Right lung (tissue), 10 donors: Measurements from ENCODE around the gene NPAS1. TPM values are rescaled to one million over a fixed set of nuclear protein-coding genes. Genes with fewer than 3 reads are reported as not detected.

Experiments used
- DNase-seq, 2 donors: peaks; one replicate each; pipeline ENCODE4 v3.0.0-alpha.2; 2013
- long read RNA-seq, 8 donors: transcript quantifications; one replicate each; lab custom pipeline, GENCODE V29; 2026
- polyA plus RNA-seq, 5 donors: library from polyadenylated mRNA; unstranded; fragments of 120-200 nt; gene quantifications; one replicate each; pipeline versions ENCODE4 v1.2.1 to v1.2.3, GENCODE V29; 2013; ENCODE audit warnings: inconsistent platforms in 1 of 5, low replicate concordance in 1 of 5; ENCODE audit not compliant: insufficient read length in 5 of 5, insufficient read depth in 1 of 5

The NPAS1 gene, protein sequence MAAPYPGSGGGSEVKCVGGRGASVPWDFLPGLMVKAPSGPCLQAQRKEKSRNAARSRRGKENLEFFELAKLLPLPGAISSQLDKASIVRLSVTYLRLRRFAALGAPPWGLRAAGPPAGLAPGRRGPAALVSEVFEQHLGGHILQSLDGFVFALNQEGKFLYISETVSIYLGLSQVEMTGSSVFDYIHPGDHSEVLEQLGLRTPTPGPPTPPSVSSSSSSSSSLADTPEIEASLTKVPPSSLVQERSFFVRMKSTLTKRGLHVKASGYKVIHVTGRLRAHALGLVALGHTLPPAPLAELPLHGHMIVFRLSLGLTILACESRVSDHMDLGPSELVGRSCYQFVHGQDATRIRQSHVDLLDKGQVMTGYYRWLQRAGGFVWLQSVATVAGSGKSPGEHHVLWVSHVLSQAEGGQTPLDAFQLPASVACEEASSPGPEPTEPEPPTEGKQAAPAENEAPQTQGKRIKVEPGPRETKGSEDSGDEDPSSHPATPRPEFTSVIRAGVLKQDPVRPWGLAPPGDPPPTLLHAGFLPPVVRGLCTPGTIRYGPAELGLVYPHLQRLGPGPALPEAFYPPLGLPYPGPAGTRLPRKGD
- polyA plus RNA-seq, result 1 to 10 TPM in 4 of 5 donors, under 1 TPM in 1; 0.70 to 1.9 (median 1.5) TPM
- long read RNA-seq, donor 1, partial matches to known transcripts, result 9 of 163 reads
- long read RNA-seq, donor 1, other reads (novel, unspliced or antisense), result 154 of 163 reads
- long read RNA-seq, donor 2, result 0 reads
- long read RNA-seq, donor 3, partial matches to known transcripts, result 105 of 105 reads
- long read RNA-seq, donor 3, other reads (novel, unspliced or antisense), result 0 of 105 reads
- long read RNA-seq, donor 4, result 0 reads
- long read RNA-seq, donor 5, result 0 reads
- long read RNA-seq, donor 6, partial matches to known transcripts, result 83 of 83 reads
- long read RNA-seq, donor 6, other reads (novel, unspliced or antisense), result 0 of 83 reads
- long read RNA-seq, donor 7, partial matches to known transcripts, result 173 of 178 reads
- long read RNA-seq, donor 7, other reads (novel, unspliced or antisense), result 5 of 178 reads
- long read RNA-seq, donor 8, result 0 reads

DNA sequence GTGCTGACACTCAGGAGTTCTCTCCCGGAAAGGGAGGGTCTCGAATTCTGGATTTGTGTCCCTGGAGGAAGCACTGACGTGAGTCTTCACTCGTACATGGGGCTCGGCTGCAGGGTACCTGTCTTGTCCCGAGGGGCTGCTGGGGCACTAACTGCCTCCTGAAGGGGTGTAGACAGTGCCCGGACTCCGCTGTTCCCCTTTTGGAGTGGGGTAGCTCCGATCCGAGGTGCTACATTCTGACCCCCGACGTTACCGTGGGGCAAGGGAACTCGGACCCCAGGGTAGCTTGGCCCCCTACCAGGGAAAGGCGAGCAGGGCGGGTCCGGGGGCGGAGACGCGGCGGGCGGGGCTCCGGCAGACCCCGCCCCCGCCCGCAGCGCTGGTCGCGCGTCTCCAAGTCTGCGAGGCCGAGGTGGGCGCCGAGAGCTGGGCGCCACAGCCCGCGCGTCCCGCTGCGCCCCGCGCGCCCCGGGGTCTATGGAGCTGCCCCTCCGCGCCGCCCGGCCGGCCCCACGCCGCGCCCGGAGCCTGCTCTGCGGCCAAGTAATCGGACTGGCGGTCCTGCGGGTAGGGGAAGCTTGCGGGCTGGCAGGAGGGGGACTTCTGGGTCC, at the start of gene NPAS1:
TSS of gene NPAS1 (plus strand) at position 407 of the 611 bp plus-strand sequence. CDS start 1,211 bp downstream, outside the sequence.
- DNase-seq, result no peak

- DNase-seq, result no peak
These were observed 48.8 kb upstream of the NPAS1 start for GRCh38 chr19:46970815-46971214.

DNA sequence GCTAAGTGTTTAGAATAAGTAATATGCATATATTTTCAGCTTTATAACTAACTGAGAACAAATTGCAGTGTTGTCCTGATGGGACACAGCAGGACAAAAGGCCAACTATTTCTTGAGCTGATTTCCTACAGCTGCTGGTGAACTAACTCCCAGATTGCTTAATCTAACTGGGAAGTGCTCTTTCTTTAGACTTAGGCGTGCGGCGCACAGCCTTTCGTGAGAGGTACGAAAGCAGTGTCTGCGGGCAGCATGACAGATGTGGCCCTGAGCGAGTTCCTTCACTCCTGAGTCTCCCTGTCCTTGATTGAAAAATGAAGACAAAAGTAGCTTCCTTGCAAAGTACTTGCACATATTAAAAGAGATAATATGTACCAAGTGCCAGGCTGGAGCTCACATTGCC, 47.3 kb upstream of the NPAS1 start:
- peak in 1 of 2 donors; percentile 52 for DNase-seq

- DNase-seq, result no peak
These were observed 45.5 kb upstream of the NPAS1 start for GRCh38 chr19:46974181-46974580.

DNA sequence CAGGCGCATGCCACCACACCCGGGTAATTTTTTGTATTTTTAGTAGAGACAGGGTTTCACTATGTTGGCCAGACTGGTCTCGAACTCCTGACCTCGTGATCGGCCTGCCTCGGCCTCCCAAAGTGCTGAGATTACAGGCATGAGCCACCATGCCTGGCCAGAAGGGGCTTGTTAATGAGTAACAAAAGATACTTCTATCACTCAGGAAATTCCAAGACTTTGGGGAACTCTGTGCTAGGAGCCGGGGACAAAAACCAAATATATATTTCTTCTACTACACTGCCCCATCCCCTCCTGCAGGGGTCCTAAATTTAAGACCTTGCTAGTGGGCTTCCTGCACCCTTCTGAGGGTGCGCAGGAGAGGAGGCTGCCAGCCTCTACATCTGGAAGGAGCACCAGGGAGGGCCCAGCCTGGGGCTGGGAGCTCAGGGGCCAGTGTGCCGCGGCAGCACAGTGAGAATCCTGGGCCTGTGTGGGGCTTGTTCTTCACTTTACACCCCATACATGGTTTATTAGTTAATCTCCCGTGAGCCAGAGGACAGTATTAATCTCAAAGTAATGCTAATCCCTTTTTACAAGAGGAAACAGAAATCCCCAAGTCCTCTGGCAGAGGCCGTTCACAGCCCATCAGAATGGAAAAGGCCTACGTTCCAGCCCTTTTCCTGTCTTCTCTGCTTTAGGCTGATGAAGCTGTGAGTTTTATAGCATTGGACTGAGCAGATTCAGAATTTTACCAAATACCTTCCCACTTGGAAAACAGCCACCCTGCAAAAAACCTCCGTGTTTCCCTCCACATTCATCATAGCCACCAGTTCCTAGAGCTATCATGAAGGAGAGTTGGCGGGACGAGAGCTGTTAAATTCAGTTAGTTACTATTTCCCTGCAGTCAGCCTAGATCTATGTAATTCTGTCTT, 44.4 kb upstream of the NPAS1 start:
- DNase-seq, result no peak

GRCh38 chr19:46975925-46976782, 43.5 kb upstream of the NPAS1 start:
- peak; percentile 51 to 52 for DNase-seq

- DNase-seq, result no peak
These were observed 42.8 kb upstream of the NPAS1 start for GRCh38 chr19:46976845-46977320.

GRCh38 chr19:46977548-46977947, 42.1 kb upstream of the NPAS1 start:
- no peak for DNase-seq

DNA sequence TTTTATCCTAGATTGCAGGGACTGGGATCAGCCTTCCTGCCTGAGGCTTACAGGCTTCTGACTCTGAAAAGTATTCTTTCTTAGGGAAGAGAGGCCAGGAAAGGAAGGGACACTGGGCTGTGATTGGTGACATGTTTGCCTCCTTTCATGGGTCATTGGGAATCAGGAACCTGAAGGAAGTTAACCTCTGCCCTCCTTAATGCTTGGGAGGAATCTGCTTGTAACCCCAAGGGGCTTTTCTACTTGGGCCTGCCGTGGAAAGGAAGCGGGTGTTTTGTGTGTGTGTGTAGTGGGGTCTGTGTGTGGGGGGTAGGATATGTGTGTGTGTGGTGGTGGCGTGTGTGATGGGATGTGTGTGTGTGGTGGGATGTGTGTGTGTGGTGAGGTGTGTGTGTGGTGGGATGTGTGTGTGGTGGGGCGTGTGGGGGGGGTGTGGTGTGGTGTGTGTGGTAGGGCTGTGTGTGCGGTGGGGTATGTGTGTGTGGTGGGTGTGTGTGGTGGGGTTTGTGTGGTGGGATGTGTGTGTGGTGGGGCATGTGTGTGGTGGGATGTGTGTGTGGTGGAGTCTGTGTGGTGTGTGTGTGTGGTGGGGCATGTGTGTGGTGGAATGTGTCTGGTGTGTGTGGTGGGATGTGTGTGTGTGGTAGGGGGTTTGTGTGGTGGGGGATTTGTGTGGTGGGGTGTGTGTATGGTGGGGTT, 41.3 kb upstream of the NPAS1 start:
- no peak for DNase-seq

DNA sequence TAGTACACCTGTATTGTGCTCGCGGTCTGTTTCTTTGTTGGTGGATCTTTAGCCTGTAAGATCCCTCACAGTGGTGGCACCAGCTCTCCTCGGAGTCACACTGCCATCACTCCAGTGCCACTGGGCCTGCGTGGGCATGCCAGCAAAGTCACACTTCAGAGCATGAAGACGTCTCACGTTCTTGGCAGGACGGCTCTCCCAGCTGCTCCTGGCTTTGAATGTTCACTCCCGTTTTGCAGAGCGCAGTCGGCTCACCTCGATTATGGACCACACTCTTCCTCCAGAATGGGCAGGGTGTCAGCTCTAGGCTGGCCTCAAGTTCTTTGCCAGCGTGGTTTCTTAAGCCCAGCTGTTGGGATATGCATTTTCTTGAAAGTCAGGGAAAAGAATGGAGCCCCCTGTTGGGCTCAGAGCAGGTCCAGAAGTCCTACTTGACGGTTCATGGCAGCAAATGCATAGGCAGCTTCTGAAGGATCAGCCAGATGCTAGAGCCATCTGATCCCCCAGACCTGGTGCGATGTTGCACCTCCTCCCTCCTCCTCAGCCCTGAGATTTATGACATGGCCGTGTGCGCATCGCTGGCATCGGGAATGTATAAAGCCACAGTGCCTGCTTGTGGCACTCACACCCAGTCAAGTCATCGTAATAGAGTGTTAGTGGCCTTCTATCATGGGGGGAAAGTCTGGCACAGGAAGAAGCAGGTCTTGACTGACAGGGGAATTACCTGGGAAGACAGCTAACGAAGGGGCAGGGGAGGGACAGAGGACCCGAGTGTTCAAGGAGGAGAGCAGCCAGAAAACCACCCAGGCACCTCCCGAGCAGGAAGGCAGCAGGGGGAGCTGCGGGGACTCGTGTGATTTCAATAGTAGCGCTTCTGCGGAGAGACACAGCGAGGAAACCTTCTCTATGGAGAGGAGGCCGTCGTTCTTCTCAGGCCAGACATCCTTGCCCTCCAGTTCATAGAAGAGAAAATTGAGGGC, 40.2 kb upstream of the NPAS1 start:
- DNase-seq, result no peak

GRCh38 chr19:46980761-46981160, 38.9 kb upstream of the NPAS1 start:
- no peak for DNase-seq

GRCh38 chr19:46981286-46981945, 38.2 kb upstream of the NPAS1 start:
- DNase-seq, result no peak

- no peak for DNase-seq
These were observed 36.5 kb upstream of the NPAS1 start for GRCh38 chr19:46983097-46983496.

GRCh38 chr19:46984077-46985010, 35.3 kb upstream of the NPAS1 start:
- no peak for DNase-seq

DNA sequence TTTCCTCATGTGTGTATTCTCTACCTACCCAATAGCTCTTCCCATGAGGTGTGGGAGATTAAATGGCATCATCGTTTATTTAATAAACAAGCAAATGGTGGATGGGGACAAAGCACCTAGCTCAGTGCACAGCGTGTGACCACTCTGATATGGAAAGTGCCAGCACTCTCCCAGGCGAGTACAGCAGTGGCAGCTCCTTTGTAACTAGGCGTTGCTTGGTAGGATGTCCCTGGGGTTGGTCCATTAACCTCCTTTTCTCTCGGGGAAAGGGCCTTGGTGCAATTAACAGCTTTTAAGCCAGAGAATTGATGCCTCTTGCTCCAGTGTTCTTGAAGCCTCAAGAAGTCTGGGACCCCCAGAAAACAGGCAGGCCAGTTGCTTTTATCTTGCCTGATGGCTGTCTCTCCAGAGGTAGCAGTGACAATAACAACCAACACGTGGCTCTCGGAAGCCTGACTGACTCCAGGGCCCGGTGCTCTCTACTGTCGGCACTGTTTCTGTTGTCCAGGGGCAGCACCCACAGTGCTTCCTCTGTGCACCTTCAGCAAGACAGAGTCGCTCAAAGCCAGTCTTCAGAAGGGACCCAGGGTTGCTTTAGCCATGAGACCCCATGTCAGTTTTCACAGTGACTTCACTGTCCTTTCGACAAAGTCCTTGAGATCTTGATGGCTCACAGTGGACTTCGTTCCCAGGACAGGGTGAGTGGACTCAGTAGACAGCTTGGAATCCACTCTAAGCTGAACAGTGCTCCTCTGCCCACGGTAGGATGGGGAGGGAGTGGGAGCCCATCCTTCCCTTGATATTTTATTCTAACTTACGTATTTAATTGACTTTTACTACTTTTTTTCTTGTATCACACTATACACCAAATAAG, 33.9 kb upstream of the NPAS1 start:
- DNase-seq, result no peak
